NCI-H460 (cell line): ENCODE results near the gene RPS27L. TPM values are rescaled to one million over a fixed set of nuclear protein-coding genes. Genes with fewer than 3 reads are reported as not detected.
"Not testable (repeated sequence)": the region's sequence is repeated elsewhere in the genome, so short reads cannot be mapped to it uniquely, and the experiment has no call there.

Source experiments
- DNase-seq: peaks from one replicate; pipeline ENCODE4 v3.0.0-alpha.2; 2016; ENCODE audit warnings: low read depth; ENCODE audit errors: extremely low read depth
- total RNA-seq: library from RNA; depleted of rRNA; stranded (reverse); fragments of >200 nt; shearing (Covaris generic); gene quantifications from 2 replicates; pipeline ENCODE4 v1.2.3, GENCODE V29; 2014

Gene RPS27L
- total RNA-seq, 1 experiment from 2014 or later = 356 TPM

DNA sequence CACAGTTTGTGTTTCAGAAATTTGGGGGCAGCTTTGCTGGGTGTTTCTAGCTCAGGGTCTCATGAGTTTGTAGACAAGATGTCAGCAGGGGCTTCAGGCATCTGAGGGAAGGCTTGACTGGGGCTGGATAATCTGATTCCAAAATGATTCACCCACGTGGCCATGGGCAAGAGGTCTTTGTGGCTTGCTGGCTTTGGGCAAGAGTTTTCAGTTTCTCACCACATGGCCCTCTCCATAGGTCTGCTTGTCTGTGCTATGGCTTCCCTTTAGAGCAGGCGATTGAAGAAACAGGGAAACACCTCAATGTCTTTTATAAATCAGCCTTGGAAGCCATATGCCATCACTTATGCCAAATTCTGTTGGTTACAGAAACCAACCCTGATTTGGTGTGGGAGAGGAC lies 11.9 kb downstream of the RPS27L start:
- DNase-seq = no peak

DNA sequence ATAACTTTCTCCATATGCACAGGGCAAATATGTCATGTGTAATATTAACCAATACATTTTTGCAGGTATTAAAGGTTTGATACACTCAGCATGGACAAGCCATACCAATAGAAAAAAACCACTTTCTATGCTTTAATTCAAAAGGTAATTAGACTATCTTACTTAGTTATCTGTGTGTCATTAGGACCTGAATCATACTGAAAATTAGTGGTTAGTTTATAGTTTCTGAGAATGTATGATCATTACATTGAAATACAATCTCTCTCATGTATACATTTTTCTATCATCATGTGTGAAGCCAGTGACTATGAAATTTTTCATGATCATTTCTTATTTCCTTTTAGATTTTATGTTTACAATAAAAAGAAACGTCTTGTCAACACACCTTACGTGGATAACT lies 16.3 kb downstream of the RPS27L start:
- DNase-seq = no peak

DNA sequence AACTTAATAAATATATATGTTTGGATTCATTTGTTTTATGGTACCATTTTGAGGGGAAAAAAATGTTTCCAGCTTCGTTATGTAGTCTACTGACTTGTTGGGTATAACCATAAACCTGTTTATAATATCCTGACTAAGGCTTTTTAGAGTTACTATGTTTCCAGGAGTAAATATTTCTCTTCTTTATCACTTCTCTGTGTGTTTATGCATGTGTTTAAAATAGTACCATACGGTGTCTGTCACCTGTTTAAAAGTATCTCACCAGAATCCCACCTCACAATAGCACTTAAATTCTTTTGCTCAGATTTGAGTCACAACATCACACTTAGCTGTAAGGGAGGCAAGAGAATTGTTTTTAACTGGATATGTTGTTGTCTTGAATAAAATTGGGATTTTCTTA lies 20.5 kb downstream of the RPS27L start:
- DNase-seq = no peak

DNA sequence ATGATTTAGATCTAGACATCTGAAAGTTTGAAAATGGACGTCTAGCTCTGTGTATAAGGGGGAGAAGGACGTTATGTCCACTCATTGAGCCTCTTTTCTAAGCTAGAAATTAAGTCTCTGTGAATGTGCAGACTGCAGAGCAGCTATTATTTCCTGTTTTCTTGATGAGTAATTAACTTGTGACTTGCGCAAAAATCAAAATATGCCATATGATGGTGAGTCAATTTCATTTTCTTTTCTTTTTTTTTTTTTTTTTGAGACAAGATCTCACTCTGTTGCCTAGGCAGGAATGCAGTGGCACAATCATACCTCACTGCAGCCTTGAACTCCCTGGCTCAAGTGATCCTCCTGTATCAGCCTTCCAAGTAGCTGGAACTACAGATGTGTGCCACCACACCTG lies 21.5 kb downstream of the RPS27L start:
- no peak for DNase-seq

DNA sequence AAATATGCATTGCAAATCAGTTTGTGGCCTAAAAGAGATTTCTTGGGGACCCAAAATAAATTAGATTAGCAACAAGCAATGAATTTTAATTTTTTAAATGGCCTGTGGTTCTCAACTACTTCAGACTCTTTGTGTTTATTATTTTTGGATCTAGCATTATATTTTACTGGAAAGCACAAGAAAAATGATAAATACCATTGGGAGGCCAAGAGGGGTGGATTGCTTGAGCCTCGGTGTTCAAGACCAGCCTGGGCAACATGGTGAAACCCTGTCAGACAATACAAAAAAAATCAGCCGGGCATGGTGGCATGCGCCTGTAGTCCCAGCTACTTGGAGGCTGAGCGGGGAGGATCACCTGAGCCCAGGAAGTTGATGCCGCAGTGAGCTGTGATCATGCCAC lies 22.0 kb downstream of the RPS27L start:
- no peak for DNase-seq

DNA sequence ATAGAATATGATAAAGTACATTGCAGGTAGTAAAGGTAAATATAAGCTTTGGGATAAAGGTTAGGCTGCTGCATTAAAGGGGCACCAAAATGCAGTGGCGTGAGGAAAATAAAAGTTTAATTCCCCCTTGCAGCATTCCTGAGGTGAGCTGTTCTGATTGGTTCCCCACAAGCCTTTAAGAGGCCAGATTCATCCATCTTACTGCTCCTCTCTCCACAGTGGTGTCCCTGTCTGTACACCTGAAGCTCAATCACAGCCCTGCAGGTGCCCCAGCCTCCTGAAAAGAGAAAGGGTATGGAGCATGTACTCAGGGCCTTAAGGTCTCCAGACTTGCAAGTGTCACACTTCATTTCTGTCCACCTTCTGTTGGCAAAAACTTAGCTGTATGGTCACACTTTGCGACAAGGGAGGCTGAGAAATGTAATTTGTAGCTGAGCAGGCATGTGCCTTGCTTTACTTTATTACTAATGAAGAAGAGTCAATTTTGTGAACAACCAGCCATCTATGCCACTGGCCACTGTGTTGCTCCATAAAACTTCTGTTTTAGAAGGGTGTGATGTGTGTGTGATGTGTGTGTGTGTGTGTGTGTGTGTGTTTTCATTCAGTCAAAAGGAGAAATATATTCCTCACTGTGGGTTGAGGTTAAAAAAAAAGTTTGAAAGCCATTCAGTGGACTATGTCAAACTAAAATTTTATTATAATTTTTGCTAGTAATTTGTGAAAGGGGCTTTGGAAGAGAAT lies 22.9 kb downstream of the RPS27L start:
- DNase-seq = no peak

DNA sequence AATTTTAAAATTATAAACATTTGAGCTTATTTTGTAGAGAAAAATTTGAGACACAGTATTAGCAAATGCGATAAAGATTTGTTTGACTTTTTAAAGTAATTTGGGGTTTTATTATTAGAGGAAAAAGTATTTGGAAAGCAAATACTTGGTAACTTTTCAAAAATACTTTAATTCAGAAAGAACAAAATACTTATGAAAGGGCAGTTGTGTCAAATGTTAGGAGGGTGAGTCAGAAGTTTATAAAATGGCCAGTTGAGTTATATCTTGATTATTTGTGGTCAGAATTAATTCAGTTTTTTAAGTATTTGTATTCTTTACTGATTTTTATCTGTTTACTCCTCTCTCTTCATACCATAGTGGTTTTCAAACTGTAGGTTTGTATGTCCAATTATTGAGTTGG lies 23.5 kb downstream of the RPS27L start:
- no peak for DNase-seq

DNA sequence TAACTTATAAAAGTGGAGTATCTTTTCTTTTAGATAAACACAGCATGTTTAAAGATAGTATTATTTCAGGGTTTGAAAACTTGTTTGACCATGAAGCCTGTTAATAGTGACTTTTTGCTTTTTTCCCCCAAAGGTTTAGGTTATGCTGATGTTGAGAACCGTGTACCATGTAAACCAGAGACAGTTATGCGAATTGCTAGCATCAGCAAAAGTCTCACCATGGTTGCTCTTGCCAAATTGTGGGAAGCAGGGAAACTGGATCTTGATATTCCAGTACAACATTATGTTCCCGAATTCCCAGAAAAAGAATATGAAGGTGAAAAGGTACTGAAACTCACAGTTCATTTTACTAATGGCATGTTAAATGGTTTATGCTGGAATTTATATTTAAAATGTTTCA lies 30.6 kb downstream of the RPS27L start:
- no peak for DNase-seq

DNA sequence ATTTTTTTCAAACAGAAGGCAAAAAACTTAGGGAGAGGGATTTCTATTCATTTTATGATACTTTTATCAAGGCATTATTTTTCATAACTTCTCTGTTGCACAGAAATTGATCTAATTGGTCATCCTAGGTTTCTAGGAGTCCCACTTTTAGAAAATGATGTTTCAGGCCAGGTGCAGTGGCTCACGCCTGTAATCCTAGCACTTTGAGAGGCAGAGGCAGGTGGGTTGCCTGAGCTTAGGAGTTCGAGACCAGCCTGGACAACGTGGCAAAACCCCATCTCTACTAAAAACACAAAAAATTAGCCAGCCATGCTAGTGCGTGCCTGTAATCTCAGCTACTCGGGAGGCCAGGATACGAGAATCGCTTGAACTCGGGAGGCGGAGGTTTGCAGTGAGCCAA lies 32.8 kb downstream of the RPS27L start:
- DNase-seq = no peak

DNA sequence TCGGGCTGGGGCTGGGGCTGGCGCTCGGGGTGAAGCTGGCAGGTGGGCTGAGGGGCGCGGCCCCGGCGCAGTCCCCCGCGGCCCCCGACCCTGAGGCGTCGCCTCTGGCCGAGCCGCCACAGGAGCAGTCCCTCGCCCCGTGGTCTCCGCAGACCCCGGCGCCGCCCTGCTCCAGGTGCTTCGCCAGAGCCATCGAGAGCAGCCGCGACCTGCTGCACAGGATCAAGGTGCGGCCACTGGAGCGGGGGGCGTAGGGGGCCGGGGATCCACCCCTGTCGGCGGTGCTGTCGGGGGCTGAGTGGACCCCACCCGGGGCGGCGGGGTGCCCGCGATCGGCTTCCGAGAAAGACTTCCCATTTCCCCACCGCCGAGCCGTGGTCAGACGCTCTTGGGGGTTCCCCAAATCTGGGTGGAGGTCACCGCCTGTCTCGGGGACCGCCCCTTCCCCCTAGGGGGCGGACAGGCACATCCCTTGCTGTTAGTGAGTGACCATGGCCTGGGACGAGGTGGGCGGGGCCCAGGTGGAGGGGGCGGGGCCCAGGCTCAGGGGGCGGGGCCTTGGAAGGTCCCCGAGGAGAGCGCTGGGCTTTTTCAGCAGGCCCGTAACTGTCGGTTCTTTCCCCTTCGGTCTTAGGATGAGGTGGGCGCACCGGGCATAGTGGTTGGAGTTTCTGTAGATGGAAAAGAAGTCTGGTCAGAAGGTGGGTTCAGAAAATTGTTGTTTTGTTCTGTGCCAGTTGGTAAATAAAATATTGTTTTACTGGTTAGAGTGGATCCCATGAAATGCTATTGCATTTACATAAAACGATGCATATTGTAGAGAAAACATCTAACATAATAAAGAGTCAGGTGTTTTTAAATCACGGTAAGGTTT lies 35.0 kb downstream of the RPS27L start:
- peak; percentile 65 for DNase-seq

DNA sequence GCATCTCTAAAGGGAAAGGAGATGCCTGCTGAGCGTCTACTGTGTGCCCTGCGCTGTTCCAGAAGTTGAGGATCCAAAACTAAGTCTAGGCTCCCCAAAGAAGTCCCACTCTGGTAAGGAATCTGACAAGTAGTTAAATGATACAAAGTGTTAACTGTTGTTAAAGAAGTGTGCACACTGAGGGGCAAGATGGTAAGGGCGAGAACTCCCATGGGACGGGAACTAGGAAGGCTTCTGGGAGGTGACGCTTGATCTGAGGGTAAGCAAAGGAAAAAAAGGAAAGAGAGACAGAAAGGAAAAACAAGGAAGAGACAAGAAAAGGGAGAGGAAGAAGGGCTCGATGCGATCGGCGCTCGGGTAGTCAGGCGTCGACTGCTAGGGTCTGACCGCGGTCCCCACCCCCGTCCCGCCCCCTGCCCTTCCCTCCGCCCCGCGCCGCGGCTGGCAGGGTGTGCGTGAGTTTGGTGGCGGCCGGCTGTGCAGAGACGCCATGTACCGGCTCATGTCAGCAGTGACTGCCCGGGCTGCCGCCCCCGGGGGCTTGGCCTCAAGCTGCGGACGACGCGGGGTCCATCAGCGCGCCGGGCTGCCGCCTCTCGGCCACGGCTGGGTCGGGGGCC lies 35.8 kb downstream of the RPS27L start, which contains the start of gene LACTB:
Gene LACTB, plus strand, starts transcription at position 480 of the 620 bp plus-strand sequence. Its CDS starts 11 bp downstream, at position 491.
- DNase-seq = peak; percentile 70

DNA sequence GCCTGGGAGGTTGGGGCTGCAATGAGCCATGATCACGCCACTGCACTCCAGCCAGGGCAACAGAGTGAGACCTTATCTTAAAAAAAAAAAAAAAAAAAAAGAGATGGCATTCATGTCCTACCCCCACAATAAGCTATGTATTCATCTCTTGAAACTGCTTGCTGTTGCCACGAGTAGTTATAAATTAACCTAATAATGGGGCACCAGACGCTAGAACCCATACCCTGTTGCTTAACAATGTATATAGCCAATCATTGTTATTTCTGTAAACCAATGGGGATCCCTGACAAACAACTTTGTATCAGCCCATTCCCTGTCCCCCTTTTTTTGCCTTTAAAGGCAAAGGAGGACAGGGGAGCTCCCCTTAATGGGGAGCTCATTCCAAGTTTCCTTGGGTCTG lies 38.4 kb downstream of the RPS27L start:
- no peak for DNase-seq

DNA sequence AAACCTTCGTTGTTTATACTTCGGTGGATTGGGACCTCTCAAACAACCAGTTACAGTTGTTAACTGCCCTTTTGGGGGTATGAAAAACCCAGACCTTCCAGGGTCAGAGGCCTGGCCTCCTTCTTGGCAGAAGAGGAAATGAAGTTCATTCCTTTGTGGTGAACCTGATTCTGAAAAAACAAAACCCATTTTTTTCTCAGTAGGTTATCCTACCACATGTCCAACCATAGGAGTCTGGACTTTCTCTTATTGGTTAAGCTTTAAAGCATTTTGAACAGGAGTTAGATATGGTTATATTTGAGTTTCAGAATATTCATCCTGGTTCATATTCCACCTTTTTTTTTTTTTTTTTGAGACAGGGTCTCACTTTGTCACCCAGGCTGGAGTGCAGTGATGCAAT lies 42.8 kb downstream of the RPS27L start:
- DNase-seq = no peak

DNA sequence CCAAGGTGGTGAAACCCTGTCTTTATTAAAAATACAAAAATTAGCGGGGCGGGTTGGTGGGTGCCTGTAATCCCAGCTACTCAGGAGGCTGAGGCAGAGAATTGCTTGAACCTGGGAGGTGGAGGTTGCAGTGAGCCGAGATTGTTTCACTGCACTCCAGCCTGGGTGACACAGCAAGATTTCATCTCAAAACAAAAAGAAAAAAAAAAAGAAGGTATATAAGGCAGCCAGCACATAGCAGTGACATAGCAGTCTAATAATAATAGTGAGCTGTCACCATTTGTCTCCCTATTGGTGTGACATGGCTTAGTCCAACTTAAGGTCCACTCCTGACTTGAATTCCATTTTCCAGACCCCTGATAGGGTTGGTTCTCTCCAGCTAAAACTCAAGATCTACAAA lies 44.4 kb downstream of the RPS27L start:
- no peak for DNase-seq

DNA sequence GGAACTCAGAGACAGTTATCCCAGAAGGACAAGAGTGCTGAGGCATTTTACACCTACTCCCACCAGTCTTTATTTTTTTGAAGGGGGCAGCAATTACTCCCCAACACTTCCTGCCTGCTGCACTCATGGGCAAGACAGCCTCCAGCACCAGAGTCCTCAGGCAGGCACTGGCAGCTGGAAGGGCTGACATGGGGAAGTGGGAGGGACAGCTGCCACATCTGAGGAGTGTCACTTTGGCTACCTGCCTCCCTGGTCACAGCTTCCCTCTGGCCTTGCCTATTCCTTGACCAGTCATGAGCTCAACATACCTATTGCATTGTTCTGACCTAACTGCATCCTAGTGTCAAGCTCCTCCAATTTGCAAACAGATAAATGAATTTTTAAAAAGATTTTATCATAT lies 45.8 kb downstream of the RPS27L start:
- no peak for DNase-seq

DNA sequence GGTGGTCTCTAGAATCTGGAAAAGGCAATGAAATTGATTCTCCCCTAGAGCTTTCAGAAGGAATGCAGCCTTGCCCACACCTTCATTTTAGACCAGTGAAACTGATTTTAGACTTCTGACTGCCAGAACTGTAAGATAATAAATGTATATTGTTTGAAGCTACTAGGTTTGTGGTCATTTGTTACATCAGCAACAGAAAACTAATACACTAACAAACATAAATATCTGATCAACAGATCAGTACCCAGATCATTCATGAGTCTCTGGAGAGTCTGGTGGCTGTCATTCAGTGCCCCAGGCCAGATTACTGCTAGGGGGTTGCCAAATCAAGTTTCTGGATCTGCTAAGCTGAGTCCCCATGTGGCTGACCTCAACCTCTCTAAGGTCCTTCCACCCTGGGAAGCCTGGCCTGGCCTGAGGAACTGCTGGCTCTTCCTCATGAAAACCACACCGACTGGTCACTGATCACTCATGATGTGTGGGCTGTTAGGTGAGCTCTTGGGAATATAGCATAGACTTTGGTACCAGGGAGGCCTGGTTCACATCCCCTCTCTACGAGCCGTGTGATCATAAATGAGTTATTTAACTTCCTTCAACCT lies 46.8 kb downstream of the RPS27L start:
- no peak for DNase-seq

DNA sequence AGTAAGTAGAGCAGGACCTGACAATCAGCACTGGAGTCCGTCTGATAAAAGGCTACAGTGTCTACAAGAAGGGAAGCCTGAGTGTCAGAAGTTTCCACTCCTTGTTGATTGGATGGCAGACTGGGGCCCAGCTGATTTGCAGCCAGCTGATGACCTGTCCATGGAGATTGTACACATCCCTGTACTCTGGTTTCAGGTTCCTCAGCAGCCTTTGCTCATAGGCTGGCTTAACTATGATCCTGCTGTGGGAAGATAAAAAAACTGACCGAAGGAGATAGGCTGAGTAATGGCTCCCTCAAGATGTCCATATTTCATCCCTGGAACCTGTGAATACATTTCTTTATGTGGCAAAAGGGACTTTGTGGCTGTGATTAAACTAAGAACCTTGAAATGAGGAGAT lies 47.4 kb downstream of the RPS27L start:
- no peak for DNase-seq

DNA sequence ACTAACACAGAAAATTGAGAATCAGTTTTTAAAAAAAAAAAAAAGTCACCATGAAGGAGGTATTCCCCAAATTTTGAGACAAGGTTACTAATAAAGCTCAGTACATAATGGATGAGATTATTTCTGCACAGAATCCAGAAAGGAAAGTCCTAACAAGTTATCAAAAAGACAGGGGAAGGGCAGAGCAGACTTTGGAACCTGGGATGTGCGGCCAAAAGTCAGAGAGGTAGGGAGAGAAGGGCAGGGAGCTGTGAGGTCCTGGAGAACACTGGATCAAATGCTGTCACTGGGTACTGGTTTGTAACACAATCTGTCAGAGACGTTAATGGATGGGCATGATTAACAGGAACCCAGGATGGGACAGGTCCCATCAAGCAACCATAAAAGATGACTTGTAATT lies 47.8 kb downstream of the RPS27L start:
- no peak for DNase-seq

DNA sequence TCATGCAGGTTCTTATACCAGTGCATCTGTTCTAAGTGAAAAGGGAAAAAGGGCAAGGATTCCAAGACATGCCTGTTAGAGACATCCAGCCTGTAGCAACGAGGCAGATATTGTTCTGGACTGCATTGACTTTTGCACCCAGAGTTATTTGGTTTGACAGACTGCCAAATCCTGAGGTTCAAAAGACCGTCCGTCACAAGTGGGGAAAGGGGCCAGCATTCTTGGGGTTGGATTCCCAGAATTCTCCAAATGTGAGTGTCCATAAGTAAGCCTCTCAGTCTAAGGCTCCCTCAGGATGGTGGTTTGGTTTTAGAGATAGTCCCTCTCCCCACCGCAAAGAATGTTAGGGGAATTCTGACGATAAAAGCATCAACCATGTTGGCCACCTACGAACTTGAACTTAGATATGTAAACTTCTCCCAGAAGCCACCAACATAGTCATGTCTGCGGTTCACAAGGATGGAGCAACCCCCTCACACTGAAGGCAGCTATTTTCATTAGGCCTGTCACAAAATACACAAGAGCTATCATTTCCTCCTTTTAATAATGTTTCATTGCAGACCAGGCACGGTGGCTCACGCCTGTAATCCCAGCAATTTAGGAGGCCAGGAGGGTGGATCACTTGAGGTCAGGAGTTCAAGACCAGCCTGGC lies 49.3 kb downstream of the RPS27L start:
- DNase-seq = no peak

DNA sequence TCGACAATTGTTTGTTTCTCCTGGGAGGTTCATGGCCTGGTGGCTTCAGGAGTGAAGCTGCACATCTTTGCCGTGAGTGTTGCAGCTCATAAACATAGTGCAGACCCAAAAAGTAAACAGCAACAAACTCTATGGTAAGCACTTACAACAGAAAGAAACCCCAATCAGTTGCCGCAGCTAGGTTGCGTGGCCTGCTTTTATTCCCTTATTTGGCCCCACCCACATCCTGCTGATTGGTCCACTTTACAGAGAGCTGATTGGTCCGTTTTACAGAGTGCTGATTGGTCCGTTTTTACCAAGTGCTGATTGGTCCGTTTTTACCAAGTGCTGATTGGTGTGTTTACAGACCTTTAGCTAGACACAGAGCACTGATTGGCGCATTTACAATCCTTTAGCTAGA lies 51.9 kb downstream of the RPS27L start:
- not testable (repeated sequence) for DNase-seq

DNA sequence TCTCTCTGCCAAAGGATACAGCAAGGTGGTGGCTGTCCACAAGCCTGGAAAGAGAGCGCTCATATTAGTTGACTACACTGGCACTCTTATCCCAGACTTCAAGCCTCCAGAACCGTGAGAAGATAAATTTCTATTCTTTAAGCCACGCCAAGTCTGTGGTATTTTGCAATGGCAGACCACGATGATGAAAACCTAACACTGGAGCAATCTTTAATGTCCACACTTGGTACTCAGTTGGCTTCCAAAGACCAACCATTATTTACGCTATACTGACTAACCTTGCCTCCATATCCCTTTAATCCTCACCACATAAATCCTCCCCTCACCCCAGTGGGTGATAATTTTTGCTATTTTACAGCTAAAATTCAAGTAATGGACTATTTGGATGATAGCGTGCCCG lies 52.5 kb downstream of the RPS27L start:
- DNase-seq = no peak
